Ovary (tissue), 3 donors: ENCODE results near the gene IFITM1.
"Not testable (repeated sequence)": the region's sequence is repeated elsewhere in the genome, so short reads cannot be mapped to it uniquely, and the experiment has no call there.

Experiments
- CTCF ChIP-seq, 3 donors: fragments of 450-650 bp in 2 of 3; fragments of 200-600 bp in 1 of 3; IDR thresholded peaks; one replicate each; pipeline versions ENCODE4 v1.5.1 to v1.8.0; 2016 to 2022; ENCODE audit warnings: antibody characterized with exemption in 3 of 3, mild to moderate bottlenecking in 1 of 3
- EP300 ChIP-seq: sonication (generic); formaldehyde crosslinking; IDR thresholded peaks from one replicate; pipeline ENCODE4 v1.6.1; 2017; ENCODE audit warnings: antibody characterized with exemption
- donor health status: DM: no; HTN: no; CAD: no.

- not testable (repeated sequence) for TF ChIP-seq CTCF (IDR thresholded peaks at IDR 0.05); EP300
These were observed 14.8 kb downstream of the IFITM1 start for GRCh38 chr11:328516-329100.
